GM21737 (cell line): ENCODE results near the gene SHKBP1.
"Not testable (repeated sequence)": the region's sequence is repeated elsewhere in the genome, so short reads cannot be mapped to it uniquely, and the experiment has no call there.

ENCODE experiments used
- ATAC-seq: cut with Tn5 transposase; IDR thresholded peaks from one replicate; pipeline ENCODE4 v1.9.1; 2021; ENCODE audit warnings: mild to moderate bottlenecking, moderate library complexity; ENCODE audit not compliant: unreplicated experiment

The SHKBP1 gene

GRCh38 chr19:40584007-40584406 is 7.3 kb downstream of the SHKBP1 start:
- no peak for ATAC-seq

DNA sequence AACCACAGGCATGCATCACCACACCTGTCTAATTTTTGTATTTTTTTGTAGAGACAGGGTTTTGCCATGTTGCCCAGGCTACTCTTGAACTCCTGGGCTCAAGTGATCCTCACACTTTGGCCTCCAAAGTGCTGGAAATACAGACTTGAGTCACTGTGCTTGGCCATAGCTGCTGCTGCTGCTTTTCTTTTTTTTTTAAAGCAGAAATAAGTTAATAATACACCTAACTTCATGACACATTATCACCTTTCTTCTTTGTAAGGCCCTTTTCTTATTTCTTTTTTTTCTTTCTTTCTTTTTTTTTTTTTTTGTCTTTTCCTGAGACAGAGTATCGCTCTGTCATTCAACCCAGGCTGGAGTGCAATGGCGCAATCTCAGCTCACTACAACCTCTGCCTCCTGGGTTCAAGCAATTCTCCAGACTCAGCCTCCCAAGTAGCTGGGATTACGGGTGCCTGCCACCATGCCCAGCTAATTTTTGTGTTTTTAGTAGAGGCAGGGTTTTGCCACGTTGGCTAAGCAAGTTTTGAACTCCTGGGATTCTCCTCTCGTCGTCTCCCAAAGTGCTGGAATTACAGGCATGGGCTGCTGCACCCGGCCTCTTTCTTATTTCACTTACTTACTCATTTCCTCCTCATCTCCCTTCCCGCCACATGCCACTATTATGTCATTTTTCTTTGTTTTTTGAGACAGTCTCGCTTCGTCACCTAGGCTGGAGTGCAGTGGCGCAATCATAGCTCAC is 8.7 kb downstream of the SHKBP1 start:
- no peak for ATAC-seq

GRCh38 chr19:40585982-40586422 is 9.3 kb downstream of the SHKBP1 start:
- ATAC-seq: no peak

- no peak for ATAC-seq
These were observed 9.9 kb downstream of the SHKBP1 start for GRCh38 chr19:40586611-40587010.

DNA sequence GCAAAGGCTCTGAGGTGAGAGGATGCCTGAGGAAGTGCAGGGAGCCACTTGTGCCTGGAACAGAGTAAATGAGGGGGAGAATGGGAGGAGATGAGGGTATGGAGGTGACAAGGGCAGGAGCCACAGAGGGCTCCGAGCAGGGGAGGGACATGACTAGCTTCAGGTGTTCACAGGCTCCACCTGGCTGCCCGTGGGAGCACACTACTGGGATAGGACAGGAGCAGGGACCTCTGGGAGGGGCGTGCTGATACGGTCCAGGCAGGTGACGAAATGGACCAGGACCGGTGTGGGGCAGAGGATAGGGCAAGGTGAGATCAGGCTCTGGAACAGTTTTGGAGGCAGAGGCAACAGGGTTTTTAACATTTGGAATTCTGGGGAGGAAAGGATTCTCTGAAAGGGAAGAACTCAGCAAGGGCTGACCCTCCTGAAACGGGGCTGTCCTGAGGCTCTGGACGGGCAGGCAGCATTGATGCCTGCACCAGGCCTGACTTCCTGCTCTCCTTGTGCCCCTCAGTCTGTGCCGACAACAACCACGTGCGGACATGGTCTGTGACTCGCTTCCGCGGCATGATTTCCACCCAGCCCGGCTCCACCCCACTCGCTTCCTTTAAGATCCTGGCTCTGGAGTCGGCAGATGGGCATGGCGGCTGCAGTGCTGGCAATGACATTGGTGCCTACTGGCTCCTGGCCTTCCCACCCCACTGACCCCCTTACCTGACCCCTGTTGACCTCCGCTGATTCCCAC is 11.6 kb downstream of the SHKBP1 start:
- no peak for ATAC-seq

DNA sequence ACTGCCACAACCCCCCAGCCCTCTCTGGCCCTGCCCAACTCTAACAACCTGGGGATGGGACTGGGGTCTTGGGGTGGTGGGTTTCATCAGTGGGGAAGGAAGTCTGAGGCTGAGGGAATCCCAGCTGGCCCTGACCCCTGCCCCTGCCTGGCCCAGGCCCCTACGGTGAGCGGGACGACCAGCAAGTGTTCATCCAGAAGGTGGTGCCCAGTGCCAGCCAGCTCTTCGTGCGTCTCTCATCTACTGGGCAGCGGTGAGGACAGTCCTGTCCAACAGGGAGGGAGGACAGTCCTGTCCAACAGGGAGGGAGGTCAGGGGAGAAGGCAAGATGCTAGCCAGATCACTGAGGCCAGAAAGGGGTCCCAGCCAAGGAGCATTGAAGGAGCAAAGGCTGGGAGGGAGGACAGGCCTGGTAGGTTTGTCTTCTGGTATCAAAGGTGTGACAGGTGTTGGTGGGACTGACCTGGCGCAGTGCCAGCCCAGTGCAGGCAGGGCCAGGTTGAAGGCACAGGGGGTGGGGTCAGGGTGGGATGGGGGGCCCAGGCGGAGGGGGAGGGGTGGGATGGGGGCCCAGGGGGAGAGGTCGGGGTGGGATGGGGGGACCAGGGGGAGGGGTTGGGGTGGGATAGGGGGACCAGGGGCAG is 12.4 kb downstream of the SHKBP1 start:
- ATAC-seq: no peak

- ATAC-seq: no peak
These were observed 13.1 kb downstream of the SHKBP1 start for GRCh38 chr19:40589591-40590429.

- no peak for ATAC-seq
These were observed 14.0 kb downstream of the SHKBP1 start for GRCh38 chr19:40590464-40591265.

DNA sequence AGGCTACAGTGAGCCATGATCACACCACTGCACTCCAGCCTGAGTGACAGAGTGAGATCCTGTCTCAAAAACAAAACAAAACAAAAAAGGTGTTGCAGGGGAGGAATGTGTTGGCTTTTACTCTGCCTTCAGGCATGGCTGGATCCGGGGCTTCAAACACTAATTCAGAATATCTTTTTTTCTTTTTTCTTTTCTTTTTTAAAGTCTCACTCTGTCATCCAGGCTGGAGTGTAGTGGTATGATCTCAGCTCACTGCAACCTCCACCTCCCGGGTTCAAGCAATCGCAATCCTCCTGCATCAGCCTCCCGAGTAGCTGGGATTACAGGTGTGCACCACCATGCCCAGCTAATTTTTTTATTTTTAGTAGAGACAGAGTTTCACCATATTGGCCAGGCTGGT is 15.1 kb downstream of the SHKBP1 start:
- ATAC-seq: not testable (repeated sequence)

DNA sequence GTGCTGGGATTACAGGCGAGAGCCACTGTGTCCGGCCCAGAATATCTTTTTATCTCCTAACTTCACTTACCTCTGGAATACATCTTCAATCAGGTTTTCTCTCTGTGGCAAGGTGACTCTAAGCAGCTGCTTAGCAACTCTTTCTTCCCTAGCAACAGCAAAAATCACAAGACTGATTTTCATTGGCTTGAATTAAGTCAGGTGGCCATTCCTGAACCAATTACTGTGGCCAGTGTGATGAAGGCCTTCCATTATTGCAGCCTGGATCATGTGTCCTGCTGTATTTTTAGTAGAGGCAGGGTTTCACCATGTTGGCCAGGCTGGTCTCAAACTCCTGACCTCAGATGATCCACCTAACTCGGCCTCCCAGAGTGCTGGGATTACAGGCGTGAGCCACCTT is 15.5 kb downstream of the SHKBP1 start:
- no peak for ATAC-seq

GRCh38 chr19:40594255-40594654 is 17.6 kb downstream of the SHKBP1 start:
- no peak for ATAC-seq

GRCh38 chr19:40594657-40595091 is 18.0 kb downstream of the SHKBP1 start:
- ATAC-seq: no peak

DNA sequence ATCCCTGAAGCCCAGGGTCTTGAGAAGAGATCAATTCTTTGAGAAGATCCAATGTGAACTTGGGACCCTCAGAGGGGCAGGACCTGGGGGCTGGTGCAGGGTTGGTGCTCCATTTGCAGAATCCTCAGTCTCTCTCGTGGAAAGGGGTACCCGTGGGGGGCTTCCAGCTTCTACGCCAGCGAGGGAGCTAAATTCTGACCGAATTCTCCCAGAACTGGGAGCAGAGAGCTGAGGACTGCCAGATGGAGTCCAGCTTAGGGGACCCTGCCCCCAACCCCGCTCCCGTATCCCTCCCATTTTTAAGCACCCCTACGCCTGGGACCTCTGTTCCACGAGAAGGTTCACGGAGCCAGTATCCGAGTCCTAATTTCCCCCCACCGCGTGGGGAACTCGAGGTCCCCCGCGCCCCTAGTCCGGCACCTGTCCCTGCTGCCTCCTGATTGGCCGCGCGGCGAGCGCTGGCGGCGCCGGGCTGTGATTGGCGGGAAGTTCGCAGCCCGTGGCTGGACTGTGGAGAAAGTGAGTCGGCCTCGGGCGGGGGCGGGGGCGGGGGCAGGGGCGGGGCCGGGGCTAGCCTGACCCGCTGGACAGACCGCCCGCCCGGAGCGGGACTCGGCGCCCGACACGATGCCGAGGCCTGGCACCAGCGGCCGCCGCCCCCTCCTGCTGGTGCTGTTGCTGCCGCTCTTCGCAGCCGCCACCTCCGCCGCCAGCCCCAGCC is 20.1 kb downstream of the SHKBP1 start:
- ATAC-seq: no peak

GRCh38 chr19:40597329-40597838 is 20.7 kb downstream of the SHKBP1 start:
- no peak for ATAC-seq

GRCh38 chr19:40598121-40598917 is 21.6 kb downstream of the SHKBP1 start:
- no peak for ATAC-seq

GRCh38 chr19:40598918-40599307 is 22.2 kb downstream of the SHKBP1 start:
- ATAC-seq: no peak

GRCh38 chr19:40599331-40599901 is 22.7 kb downstream of the SHKBP1 start:
- ATAC-seq: no peak
